ENCODE data around the gene BCL7C.

DNA sequence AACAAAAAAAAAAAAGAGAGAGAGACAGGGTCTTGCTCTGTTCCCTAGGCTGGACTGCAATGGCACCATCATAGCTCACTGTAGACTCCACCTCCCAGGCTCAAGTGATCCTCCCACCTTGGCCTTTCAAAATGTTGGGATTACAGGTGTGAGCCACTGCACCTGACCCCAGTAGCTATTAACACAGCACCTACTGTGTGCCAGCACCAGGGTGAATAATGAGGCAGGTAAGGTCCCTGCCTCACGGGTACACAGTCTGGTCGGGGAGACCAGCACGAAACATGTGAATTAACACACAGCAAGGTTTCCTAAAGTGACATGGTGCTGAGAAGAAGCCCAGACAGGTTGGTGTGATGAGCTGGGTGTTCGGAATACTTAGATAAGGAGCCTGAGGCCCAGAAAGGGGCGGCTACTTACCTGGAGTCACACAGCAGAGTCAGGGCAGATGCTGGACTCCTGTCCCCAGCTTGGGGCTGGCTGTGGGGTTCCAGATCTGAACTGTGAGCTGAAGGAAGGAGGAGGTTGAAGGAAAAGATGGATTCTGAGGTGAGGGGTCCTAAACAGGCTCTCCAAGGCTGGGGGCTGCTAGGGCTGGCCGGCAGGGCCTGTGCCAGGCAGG is 19.0 kb upstream of the BCL7C start:
- TF ChIP-seq EP300 (IDR thresholded peaks at IDR 0.05; ENCODE audit: borderline replicate concordance in 1 of 2, low read depth in 2 of 2, low read length in 2 of 2): no peak
- TF ChIP-seq EZH2 (IDR thresholded peaks at IDR 0.05; ENCODE audit: low read depth, low read length, severe bottlenecking): no peak
- no peak for TF ChIP-seq MAX (IDR thresholded peaks at IDR 0.05)
- TF ChIP-seq CTCF (IDR thresholded peaks at IDR 0.05; ENCODE audit: control extremely low read depth in 1 of 3, insufficient read depth in 1 of 3, low read depth in 1 of 3, low read length in 3 of 3): no peak
